Epidermal melanocyte (primary cell): Measurements from ENCODE around the gene CYBC1.

Experiments used
- DNase-seq: peaks from one replicate; pipeline ENCODE4 v3.0.0; 2011; ENCODE audit warnings: low spot score; ENCODE audit not compliant: insufficient read length

CYBC1 gene

GRCh38 chr17:82449131-82449882 is 1.2 kb downstream of the CYBC1 start:
- DNase-seq: no peak

DNA sequence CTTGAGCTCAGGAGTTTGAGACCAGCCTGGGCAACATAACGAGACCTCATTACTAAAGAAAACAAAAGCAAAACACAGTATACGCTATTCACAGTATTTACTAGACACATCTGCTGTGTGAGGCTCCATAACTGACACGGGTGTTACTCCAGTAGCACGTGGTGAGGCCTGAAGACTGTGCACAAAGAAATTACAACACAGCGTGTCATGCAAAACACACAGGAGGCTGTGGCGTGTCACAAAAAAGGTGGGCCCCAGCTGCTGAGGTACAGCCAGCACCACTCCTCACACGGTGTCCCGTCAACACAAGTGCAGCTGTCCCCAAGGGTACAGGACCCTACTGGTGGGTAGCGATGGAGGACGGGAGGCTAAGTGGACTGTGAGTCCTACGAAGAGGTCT is 2.7 kb downstream of the CYBC1 start:
- DNase-seq: no peak

- no peak for DNase-seq
Observed at GRCh38 chr17:82446649-82447048, 3.9 kb downstream of the CYBC1 start.

DNA sequence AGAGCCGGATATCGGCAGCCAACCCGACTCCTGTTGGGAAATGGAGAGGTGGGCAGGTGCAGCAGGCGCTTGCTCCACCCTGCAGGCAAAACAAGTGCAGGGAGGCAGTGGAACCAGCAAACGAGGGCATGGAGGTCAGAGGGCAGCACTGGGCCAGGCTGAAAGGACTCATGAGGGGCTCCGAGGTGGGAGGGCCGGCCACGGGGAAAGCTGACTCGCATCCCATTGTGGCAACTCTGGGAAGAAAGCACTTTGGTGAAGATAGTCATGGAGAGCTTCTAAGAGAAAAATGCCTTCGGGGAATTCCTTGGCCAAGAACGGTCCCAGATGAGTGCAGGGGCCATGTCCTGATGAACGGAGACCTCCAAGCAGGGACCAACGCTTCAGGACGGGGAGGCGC is 4.4 kb downstream of the CYBC1 start:
- DNase-seq: no peak

DNA sequence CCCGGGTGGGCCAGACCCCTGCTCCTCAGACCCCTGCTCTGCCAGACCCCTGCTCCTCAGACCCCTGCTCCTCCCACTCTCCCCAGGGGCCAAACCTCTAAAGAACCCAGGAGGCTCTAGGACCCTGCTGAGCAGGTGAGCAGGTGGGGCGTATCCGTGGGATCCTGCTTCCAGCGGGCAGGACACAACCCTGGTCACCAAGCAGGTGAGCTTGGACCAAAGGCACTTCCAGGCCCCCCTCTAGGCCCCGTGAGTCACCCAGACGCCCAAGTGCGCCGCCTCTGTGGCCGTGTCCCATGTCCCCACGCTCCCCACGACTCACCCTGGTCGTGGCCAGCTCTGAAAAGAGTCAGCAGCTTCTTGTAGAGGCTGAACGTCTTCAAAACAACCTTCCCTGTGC is 5.0 kb downstream of the CYBC1 start:
- DNase-seq: no peak

DNA sequence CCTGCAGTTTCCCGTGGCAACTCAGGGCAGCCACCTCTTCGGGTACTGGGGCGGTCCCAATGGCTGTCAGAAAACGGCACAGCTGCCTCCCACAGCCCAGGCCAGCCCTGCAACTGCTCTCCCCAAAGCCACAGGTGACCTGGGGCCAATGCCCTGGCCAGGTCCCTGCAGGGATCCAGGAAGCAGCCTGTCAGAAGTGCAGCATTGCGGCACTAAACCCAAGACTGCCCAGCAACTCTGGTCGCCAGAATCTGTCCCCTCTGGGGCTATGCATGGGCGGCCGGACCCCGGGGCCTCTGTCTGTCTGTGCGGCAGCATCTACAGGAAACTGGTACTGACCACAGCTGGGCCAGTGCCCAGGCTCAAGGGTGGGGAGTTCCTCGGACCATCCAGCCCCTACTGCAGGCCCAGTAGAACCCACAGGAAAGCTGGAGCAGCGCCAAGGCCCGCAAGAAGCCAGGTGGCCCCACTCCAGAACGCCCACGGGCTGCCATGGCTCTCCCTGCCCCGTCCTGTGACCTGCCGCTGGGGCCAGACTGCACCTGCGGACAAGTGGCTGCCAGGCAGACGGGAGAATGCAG is 5.5 kb downstream of the CYBC1 start:
- DNase-seq: no peak

- DNase-seq: no peak
Observed at GRCh38 chr17:82444284-82444893, 6.2 kb downstream of the CYBC1 start.

GRCh38 chr17:82443465-82444283 is 6.9 kb downstream of the CYBC1 start:
- no peak for DNase-seq

GRCh38 chr17:82442643-82443464 is 7.7 kb downstream of the CYBC1 start:
- no peak for DNase-seq

DNA sequence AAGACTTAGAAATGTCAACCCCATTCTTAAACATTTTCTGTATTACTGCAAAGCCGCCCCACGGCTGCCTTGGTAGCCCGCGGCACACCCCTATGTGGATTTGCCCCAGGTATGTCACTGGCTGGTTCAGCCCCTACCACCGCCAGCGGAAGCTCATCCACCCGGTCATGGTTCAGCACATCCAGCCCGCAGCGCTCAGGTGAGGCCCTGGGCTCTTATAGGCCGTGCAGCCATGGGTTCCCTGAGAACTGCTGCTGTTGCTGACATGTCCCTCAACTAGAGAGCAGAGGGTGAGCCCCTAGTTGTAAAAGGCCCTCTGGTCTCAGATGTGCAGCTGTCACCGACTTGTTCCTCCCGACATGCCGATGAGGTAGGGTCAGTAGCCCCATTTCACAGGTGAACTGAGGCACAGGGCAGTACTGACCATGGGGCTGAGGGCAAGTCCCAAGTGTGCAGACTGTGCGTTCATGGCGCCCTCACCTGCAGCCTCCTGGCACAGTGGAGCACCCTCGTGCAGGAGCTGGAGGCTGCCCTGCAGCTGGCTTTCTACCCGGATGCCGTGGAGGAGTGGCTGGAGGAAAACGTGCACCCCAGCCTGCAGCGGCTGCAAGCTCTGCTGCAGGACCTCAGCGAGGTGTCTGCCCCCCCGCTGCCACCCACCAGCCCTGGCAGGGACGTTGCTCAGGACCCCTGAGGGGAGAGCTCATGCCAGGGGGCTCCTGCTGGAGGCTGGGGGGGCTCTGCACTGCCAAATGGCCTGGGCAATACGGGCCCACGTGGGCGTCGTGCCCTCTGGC is 8.7 kb downstream of the CYBC1 start:
- no peak for DNase-seq

- DNase-seq: no peak
Observed at GRCh38 chr17:82440991-82441627, 9.4 kb downstream of the CYBC1 start.

- DNase-seq: no peak
Observed at GRCh38 chr17:82440469-82440981, 10.0 kb downstream of the CYBC1 start.

DNA sequence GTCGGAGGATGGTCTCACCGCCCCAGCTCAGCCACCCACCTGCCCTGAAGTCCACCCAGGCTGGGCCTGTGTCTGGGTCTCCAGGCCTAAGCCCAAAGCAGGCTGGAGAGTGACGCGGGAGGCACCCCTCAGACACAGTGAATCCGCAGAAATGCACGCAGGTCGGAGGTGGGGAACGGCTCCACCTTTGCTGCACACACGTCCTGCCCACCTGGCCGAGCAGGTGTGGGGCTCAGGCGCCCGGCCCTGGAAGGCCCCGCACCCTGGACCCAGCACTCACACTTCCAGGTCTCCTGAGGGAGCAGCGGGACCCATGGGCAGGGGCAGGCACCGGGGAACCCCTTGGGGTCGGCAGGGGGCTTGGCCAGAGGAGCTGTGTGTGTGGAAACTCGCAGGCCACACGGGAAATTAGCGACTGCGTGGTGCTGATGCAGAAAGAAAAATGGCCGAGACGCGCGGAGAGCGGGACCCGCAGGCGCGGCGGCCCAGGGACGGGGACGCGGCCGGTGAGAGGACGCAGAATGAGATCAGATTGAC is 10.7 kb downstream of the CYBC1 start:
- no peak for DNase-seq

- DNase-seq: no peak
Observed at GRCh38 chr17:82439194-82439828, 11.2 kb downstream of the CYBC1 start.

DNA sequence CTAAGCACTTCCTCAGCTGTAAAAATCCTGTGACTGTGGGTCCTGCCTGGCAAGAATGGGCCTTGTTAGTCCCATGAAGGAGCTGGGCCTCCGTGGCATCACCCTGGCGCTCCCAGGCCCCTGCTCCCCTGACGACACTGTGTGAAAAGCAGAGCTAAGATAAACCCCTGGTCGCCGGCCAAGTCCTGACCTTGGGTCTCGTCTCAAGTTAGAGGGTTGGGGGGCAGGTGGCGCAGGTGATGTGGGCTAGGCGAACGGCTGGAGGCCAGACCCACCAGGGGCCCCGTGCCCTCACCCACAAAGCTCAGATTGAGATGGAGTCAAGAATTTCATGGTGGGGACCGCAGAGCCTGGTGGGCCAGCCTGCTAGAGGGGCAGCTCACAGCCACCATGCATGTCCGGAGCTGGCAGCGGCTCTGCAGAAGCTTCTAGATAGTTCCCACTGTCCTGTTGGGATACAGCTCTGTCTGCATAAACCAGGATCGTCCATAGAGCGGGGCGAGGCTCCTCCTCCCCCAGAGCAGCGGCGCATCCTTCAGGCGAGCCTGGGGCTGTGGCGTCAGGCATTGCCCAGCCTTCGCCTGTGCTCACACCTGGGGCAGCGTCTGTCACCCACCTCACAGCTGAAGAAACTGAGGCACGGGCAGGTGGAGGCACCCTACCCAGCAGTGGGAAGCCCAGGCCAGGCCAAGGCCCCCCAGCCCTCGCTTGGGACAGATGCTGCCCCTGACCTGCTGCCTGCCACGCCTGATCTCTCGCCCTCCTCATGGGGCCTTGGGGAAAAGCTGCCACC is 12.0 kb downstream of the CYBC1 start:
- DNase-seq: no peak

DNA sequence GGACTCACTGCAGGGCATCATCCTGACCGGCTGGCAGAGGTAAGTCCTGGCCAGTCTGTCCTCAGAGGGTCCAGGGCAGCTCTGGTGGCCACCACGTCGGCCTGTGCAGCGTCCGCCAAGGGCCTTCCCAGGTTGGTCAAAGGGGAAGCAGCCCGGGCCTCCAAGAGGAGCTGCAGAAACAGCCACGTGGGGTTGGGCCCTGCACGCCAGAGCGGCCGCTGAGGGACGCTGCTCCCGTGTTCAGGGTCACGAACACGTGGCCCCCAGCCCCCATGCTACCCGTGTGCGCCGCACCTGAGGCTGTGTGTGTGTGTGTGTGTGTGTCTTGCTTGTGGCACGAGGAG is 13.3 kb downstream of the CYBC1 start:
- no peak for DNase-seq

- DNase-seq: no peak
Observed at GRCh38 chr17:82436601-82437324, 13.8 kb downstream of the CYBC1 start.
